H1 (cell line): ENCODE data around the gene GFOD1. TPM values are rescaled to one million over a fixed set of nuclear protein-coding genes. Genes with fewer than 3 reads are reported as not detected.

ENCODE experiments used
- EP300 ChIP-seq, 2 experiments: IDR thresholded peaks; 1 replicate in 1 of 2; 2 replicates in 1 of 2; pipeline ENCODE4 v1.6.1; 2011 to 2012; ENCODE audit warnings: low read depth in 2 of 2, low read length in 2 of 2, mild to moderate bottlenecking in 2 of 2, borderline replicate concordance in 1 of 2, inconsistent platforms in 1 of 2, moderate library complexity in 1 of 2
- MAFK ChIP-seq: IDR thresholded peaks from 2 replicates; pipeline ENCODE4 v1.6.1; 2012; ENCODE audit warnings: low read depth, mild to moderate bottlenecking, improper control_type of control experiment, low read length
- POLR2AphosphoS5 ChIP-seq: IDR thresholded peaks from 2 replicates; pipeline ENCODE4 v1.6.1; 2011; ENCODE audit warnings: low read depth, low read length
- SAP30 ChIP-seq: fragments of 300-600 bp; sonication (generic); IDR thresholded peaks from 2 replicates; pipeline ENCODE4 v1.7.1; 2012; ENCODE audit warnings: low read length, moderate library complexity, mild to moderate bottlenecking, inconsistent platforms; ENCODE audit not compliant: insufficient read depth, insufficient replicate concordance
- SIN3A ChIP-seq, 2 experiments: IDR thresholded peaks in 1 of 2; conservative IDR thresholded peaks in 1 of 2; 2 replicates each; pipeline ENCODE4 v1.6.1; 2011 to 2012; ENCODE audit warnings: low read length in 2 of 2, improper control_type of control experiment in 1 of 2, low read depth in 1 of 2, mild to moderate bottlenecking in 1 of 2
- SP2 ChIP-seq: IDR thresholded peaks from 2 replicates; pipeline ENCODE4 v1.6.1; 2012; ENCODE audit warnings: mild to moderate bottlenecking, low read length, inconsistent platforms
- polyA plus RNA-seq, 7 experiments: library from polyadenylated mRNA; depleted of rRNA in 3 of 7; stranded (reverse) in 5 of 7; unstranded in 2 of 7; fragments of >200 nt in 5 of 7; fragments of 200-250 nt in 2 of 7; gene quantifications; 1 replicate in 5 of 7; 2 replicates in 1 of 7; 4 replicates in 1 of 7; pipeline versions ENCODE4 v1.2.1 to v1.2.3, GENCODE V29; 2011 to 2013; ENCODE audit warnings: missing spikeins in 2 of 7, mixed read lengths in 2 of 7
- total RNA-seq: library from RNA; stranded (reverse); fragmentation: NEBNext Ultra II Directional; extraction: Animal tissue kit (Norgen Biotek cat#: 25700); gene quantifications from 2 replicates; pipeline ENCODE4 v1.2.1, GENCODE V29; 2021

Gene GFOD1
- total and polyA plus RNA-seq, 2 of the 8 experiments (the other 6 are each of a cell fraction or from before 2014, with no cell fraction given) = 2.5 to 8.8 TPM

- TF ChIP-seq SIN3A (conservative IDR thresholded peaks at IDR 0.05 in 1 of 2, IDR thresholded peaks at IDR 0.05 in 1 of 2; ENCODE audit: low read depth in 1 of 2, low read length in 2 of 2) (no peak), EP300 (IDR thresholded peaks at IDR 0.05; ENCODE audit: borderline replicate concordance in 1 of 2, low read depth in 2 of 2, low read length in 2 of 2) (no peak), SAP30 (no peak), SP2 (no peak), MAFK (no peak), POLR2AphosphoS5 (no peak)
Measured at GRCh38 chr6:13435477-13436246, 51.7 kb downstream of the GFOD1 start (continued).
